Calu3 (cell line): Measurements from ENCODE around the gene PHC2. TPM values are rescaled to one million over a fixed set of nuclear protein-coding genes. Genes with fewer than 3 reads are reported as not detected.

Experiments used
- BruUV-seq: library from RNA; stranded (reverse); fragments of 400-500 nt; replicated peaks from 2 replicates; lab custom pipeline; 2021; lab: Mats Ljungman, UMichigan
- CTCF ChIA-PET: fragments of 300-600 bp; sonication (Branson Sonifier 250); formaldehyde crosslinking; loops from one replicate; lab custom pipeline; 2022; ENCODE audit warnings: antibody characterized with exemption; lab: Charles Lee
- DNase-seq: peaks from one replicate; pipeline ENCODE4 v3.0.0; 2022
- H3K27ac Mint-ChIP-seq: one replicate; pipeline ENCODE4 v1.8.0; 2022; ENCODE audit warnings: mixed read lengths; ENCODE audit not compliant: unreplicated experiment
- H3K27me3 Mint-ChIP-seq: one replicate; pipeline ENCODE4 v1.8.0; 2022; ENCODE audit warnings: mixed read lengths; ENCODE audit not compliant: unreplicated experiment
- H3K36me3 Mint-ChIP-seq: one replicate; pipeline ENCODE4 v1.8.0; 2022; ENCODE audit warnings: mild to moderate bottlenecking, moderate library complexity, mixed read lengths; ENCODE audit not compliant: insufficient read depth, unreplicated experiment
- H3K4me1 Mint-ChIP-seq: one replicate; pipeline ENCODE4 v1.8.0; 2022; ENCODE audit warnings: mild to moderate bottlenecking, low read depth, mixed read lengths; ENCODE audit not compliant: unreplicated experiment
- H3K4me3 Mint-ChIP-seq: one replicate; pipeline ENCODE4 v1.8.0; 2022; ENCODE audit warnings: mild to moderate bottlenecking, low read depth, moderate library complexity, mixed read lengths; ENCODE audit not compliant: unreplicated experiment
- H3K9me3 Mint-ChIP-seq: one replicate; pipeline ENCODE4 v1.8.0; 2022; ENCODE audit warnings: low read depth, mixed read lengths; ENCODE audit not compliant: unreplicated experiment
- intact Hi-C: fragments of 100-400 bp; cut with micrococcal nuclease; formaldehyde crosslinking; loops from one replicate; pipeline ENCODE4 v1.10.0; 2022; ENCODE audit not compliant: unreplicated experiment
- total RNA-seq: library from RNA; stranded (reverse); gene quantifications from 2 replicates; pipeline ENCODE4 v1.2.3, GENCODE V29; 2022
- TF ChIP-seq, protein P1 (sequence below): fragments of 200-600 bp; IDR thresholded peaks from one replicate; pipeline ENCODE4 v1.8.0; 2022; ENCODE audit warnings: antibody characterized with exemption; ENCODE audit not compliant: unreplicated experiment

Gene PHC2
- total RNA-seq, 1 experiment from 2014 or later, result 59.5 TPM

DNA sequence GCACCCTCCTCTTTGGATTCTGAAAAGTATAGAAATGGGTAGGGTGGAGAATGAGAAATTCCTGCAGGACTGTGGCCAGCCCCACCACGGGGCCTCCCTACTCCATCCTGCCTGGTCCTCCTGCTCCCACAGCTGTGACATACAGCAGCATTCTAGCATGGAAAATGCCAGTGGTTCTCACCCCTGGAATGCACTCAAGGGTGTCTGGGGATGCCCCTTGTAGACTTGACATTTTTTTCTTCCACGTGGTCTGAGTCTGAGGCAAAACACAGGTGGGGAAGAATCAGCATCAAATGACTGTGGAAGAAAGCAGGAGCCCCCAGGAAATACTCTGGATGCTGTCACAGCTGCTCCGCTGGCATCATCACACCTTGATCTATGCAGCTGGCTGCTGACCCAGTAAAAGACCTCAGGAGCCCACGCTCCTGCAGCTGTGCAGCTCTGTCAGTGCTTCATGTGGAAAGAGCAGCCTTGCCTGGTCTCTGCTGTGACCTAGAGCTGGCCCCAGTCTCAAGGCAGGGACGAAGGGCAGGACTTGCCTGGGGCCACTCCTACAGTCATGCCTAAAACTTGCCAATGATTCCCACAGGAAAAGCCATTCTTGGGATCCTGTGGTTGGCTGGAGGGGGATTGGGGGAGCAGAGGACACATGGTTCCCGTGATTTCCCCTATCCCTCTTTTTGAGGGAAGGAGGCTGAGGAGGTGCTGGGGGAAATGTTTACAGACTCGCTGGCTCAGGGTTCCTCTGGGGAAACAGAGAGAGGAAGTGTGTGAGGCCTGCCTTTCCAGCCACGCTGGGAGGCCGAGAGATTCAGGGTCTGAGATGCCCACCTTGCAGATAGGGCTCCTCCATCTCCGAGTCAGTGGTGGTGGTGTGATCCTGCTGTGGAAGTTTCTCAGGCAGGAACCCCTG is 99.2 kb downstream of the PHC2 start:
- Mint-ChIP-seq H3K36me3 (peaks cover 74% of the 10 kb centered on the region), H3K9me3 (no peaks in the 10 kb centered on the region), H3K4me3 (no peak overlapping the region), H3K4me1 (peaks cover 12% of the 10 kb centered on the region), H3K27me3 (no peaks in the 10 kb centered on the region), H3K27ac (no peak overlapping the region)
- intact Hi-C loops, result no loop called here
- no TSS peak for BruUV-seq
- CTCF ChIA-PET, result no interaction called here
- TF ChIP-seq, protein P1, sequence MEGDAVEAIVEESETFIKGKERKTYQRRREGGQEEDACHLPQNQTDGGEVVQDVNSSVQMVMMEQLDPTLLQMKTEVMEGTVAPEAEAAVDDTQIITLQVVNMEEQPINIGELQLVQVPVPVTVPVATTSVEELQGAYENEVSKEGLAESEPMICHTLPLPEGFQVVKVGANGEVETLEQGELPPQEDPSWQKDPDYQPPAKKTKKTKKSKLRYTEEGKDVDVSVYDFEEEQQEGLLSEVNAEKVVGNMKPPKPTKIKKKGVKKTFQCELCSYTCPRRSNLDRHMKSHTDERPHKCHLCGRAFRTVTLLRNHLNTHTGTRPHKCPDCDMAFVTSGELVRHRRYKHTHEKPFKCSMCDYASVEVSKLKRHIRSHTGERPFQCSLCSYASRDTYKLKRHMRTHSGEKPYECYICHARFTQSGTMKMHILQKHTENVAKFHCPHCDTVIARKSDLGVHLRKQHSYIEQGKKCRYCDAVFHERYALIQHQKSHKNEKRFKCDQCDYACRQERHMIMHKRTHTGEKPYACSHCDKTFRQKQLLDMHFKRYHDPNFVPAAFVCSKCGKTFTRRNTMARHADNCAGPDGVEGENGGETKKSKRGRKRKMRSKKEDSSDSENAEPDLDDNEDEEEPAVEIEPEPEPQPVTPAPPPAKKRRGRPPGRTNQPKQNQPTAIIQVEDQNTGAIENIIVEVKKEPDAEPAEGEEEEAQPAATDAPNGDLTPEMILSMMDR, result no peak
- DNase-seq, result no peak

DNA sequence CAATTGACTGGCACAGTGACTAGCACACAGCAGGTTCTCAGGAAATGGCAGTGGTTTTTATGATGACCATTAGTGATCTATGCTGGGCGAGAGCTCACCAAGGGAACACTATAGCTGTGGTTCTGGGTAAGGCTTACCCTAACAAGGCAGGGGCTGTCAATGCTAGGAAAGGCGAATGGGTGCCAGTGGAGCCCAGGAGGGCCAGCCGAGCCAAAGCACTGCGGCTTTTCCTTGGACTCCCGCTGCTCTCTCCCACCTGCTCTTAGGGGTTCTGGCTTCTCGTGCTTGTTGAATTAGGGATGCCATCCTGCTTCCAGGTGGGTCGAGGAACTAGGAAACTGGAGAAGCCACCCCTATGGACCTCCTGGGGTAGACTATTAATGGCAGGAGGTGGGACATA is 100.0 kb downstream of the PHC2 start:
- intact Hi-C loops, result no loop called here
- TF ChIP-seq, protein P1, result no peak
- no TSS peak for BruUV-seq
- Mint-ChIP-seq H3K27ac (no peak overlapping the region), H3K36me3 (peaks cover 82% of the 10 kb centered on the region), H3K4me1 (peaks cover 12% of the 10 kb centered on the region), H3K4me3 (no peak overlapping the region), H3K27me3 (no peaks in the 10 kb centered on the region), H3K9me3 (no peaks in the 10 kb centered on the region)
- DNase-seq, result no peak
- CTCF ChIA-PET, result no interaction called here

DNA sequence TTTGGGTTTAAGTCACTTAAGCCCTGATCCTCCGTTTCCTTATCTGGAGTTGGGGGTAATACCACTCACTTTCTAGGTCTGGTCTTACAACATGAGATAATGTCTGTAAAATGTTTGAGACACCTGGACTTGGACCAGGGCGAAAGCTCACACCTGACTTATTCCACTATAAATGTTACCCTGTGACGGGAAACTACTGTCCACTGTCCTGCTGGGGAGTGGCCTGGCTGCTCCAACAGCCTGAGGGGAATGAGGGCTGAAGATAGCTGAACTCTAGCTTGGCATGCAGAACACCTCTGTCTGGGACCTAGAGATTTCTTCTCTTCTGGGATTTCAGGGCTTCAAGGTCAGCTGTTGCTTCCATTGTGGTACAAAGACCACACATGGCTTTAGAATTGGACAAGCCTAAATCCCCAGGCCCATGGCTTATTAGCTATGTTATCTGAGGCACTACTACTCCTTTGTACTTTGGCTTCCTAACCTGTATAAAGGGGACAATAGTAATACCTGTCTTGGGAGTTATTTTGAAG is 100.5 kb downstream of the PHC2 start:
- intact Hi-C loops, result no loop called here
- no peak overlapping the region for H3K4me3 Mint-ChIP-seq
- BruUV-seq, result no TSS peak
- H3K36me3 Mint-ChIP-seq, result peaks cover 87% of the 10 kb centered on the region
- no peak overlapping the region for H3K27ac Mint-ChIP-seq
- TF ChIP-seq, protein P1, result no peak
- no peaks in the 10 kb centered on the region for H3K27me3 Mint-ChIP-seq
- peaks cover 12% of the 10 kb centered on the region for H3K4me1 Mint-ChIP-seq
- CTCF ChIA-PET, result no interaction called here
- DNase-seq, result no peak
- H3K9me3 Mint-ChIP-seq, result no peaks in the 10 kb centered on the region

DNA sequence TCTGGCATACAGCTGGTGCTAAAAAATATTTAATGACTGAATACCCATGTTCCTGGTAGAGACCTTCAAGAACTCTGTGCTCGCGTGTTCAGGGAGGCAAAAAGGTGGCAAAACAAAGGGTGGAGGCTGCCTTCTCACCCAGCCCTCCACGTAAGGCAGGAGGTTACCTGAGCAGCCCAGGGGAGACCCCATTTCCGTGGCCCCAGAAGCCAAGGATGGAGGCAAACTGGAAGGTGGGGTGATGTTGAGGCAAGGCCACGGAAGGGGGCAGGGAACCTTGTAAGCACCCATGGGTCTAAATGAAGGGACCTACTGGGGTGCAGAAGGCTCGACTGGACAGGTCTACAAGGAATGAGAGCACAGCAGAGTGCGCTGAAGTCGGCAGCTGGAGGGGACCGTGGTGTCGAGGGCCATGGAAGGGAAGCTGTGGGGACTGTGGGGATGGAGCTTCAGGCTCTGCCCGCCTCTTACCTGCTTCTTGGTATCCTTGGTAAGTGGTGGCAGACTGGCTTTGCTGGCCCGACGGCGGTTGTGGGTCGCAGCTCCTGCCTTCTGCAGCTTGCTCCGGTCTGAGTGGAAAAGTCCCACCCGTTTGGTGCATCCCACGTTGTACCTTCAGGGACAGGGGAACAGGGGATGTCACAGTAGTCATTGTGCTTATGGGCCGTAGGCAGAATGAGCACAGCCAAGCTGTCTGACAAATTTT is 101.1 kb downstream of the PHC2 start:
- TF ChIP-seq, protein P1, result no peak
- Mint-ChIP-seq H3K4me1 (peaks cover 12% of the 10 kb centered on the region), H3K27ac (no peak overlapping the region), H3K4me3 (no peak overlapping the region), H3K36me3 (peaks cover 88% of the 10 kb centered on the region), H3K9me3 (no peaks in the 10 kb centered on the region), H3K27me3 (no peaks in the 10 kb centered on the region)
- CTCF ChIA-PET, result no interaction called here
- DNase-seq, result no peak
- intact Hi-C loops, result no loop called here
- BruUV-seq, result no TSS peak
